SK-N-SH treated with all-trans-retinoic acid at 6 μM for 48 hours (cell line): ENCODE data around the gene CA11.
A peak's percentile ranks its signal among the peaks of the same experiment; 100 is the strongest.

ENCODE experiments used
- ATAC-seq: fragments of 200-7000 bp; cut with Tn5 transposase; 3 replicates; pipeline ENCODE4 v1.9.1; 2020; ENCODE audit warnings: mild to moderate bottlenecking, moderate library complexity
- ARNTL ChIP-seq: fragments of 450-650 bp; formaldehyde crosslinking; IDR thresholded peaks from 2 replicates; pipeline ENCODE4 v1.5.0; 2020; ENCODE audit warnings: low read depth, mild to moderate bottlenecking, moderate library complexity, borderline replicate concordance
- BACH2 ChIP-seq: fragments of 250-450 bp; sonication (Bioruptor Pico); IDR thresholded peaks from 2 replicates; pipeline ENCODE4 v1.9.0; 2021; ENCODE audit warnings: mild to moderate bottlenecking, borderline replicate concordance
- CREB5 ChIP-seq: fragments of 250-450 bp; sonication (Bioruptor Pico); IDR thresholded peaks from 2 replicates; pipeline ENCODE4 v1.5.1; 2020; ENCODE audit warnings: low read depth, mild to moderate bottlenecking, moderate library complexity
- CSDC2 ChIP-seq: fragments of 250-450 bp; sonication (Bioruptor Pico); IDR thresholded peaks from 2 replicates; pipeline ENCODE4 v1.5.0; 2020; ENCODE audit warnings: mild to moderate bottlenecking, moderate library complexity
- CSRNP3 ChIP-seq: fragments of 250-450 bp; sonication (Bioruptor Pico); IDR thresholded peaks from 2 replicates; pipeline ENCODE4 v1.5.1; 2021; ENCODE audit warnings: mild to moderate bottlenecking, moderate library complexity
- ESRRG ChIP-seq: fragments of 250-450 bp; sonication (Bioruptor Pico); IDR thresholded peaks from 2 replicates; pipeline ENCODE4 v1.6.1; 2021; ENCODE audit warnings: mild to moderate bottlenecking
- GLIS3 ChIP-seq: fragments of 250-450 bp; sonication (Bioruptor Pico); IDR thresholded peaks from 2 replicates; pipeline ENCODE4 v1.5.0; 2020; ENCODE audit warnings: mild to moderate bottlenecking, moderate library complexity
- ISL1 ChIP-seq: fragments of 250-450 bp; sonication (Bioruptor Pico); IDR thresholded peaks from 2 replicates; pipeline ENCODE4 v2.1.2; 2022; ENCODE audit warnings: mild to moderate bottlenecking, moderate library complexity
- OSR1 ChIP-seq: fragments of 250-450 bp; sonication (Bioruptor Pico); IDR thresholded peaks from 2 replicates; pipeline ENCODE4 v1.8.0; 2022; ENCODE audit warnings: moderate library complexity, mild to moderate bottlenecking, inconsistent platforms
- PATZ1 ChIP-seq: fragments of 250-450 bp; sonication (Bioruptor Pico); IDR thresholded peaks from 2 replicates; pipeline ENCODE4 v1.8.0; 2020; ENCODE audit warnings: mild to moderate bottlenecking, moderate library complexity, borderline replicate concordance
- POU6F1 ChIP-seq: fragments of 250-450 bp; sonication (Bioruptor Pico); IDR thresholded peaks from 2 replicates; pipeline ENCODE4 v1.8.0; 2021; ENCODE audit warnings: low read depth, mild to moderate bottlenecking, moderate library complexity, borderline replicate concordance
- PPARA ChIP-seq: fragments of 250-450 bp; sonication (Bioruptor Pico); IDR thresholded peaks from 2 replicates; pipeline ENCODE4 v1.5.0; 2020; ENCODE audit warnings: mild to moderate bottlenecking, borderline replicate concordance
- RARB ChIP-seq: fragments of 250-450 bp; sonication (Bioruptor Pico); IDR thresholded peaks from 2 replicates; pipeline ENCODE4 v1.8.0; 2021; ENCODE audit warnings: mild to moderate bottlenecking, moderate library complexity
- SNAI2 ChIP-seq: fragments of 250-450 bp; sonication (Bioruptor Pico); IDR thresholded peaks from 2 replicates; pipeline ENCODE4 v1.5.0; 2020; ENCODE audit warnings: mild to moderate bottlenecking, moderate library complexity
- TCF4 ChIP-seq: fragments of 250-450 bp; sonication (Bioruptor Pico); IDR thresholded peaks from 2 replicates; pipeline ENCODE4 v1.8.0; 2021; ENCODE audit warnings: mild to moderate bottlenecking, moderate library complexity, borderline replicate concordance
- TOX ChIP-seq: fragments of 250-450 bp; sonication (Bioruptor Pico); IDR thresholded peaks from 2 replicates; pipeline ENCODE4 v1.8.0; 2021; ENCODE audit warnings: mild to moderate bottlenecking, moderate library complexity, borderline replicate concordance
- TSHZ2 ChIP-seq: fragments of 250-450 bp; sonication (Bioruptor Pico); IDR thresholded peaks from 2 replicates; pipeline ENCODE4 v1.5.0; 2020; ENCODE audit warnings: mild to moderate bottlenecking, moderate library complexity
- ZC3H10 ChIP-seq: fragments of 250-450 bp; sonication (Bioruptor Pico); IDR thresholded peaks from 2 replicates; pipeline ENCODE4 v1.5.1; 2021; ENCODE audit warnings: mild to moderate bottlenecking, moderate library complexity
- ZFP3 ChIP-seq: fragments of 250-450 bp; sonication (Bioruptor Pico); IDR thresholded peaks from 2 replicates; pipeline ENCODE4 v1.5.0; 2020; ENCODE audit warnings: mild to moderate bottlenecking, moderate library complexity
- ZFP30 ChIP-seq: fragments of 450-650 bp; formaldehyde crosslinking; IDR thresholded peaks from 2 replicates; pipeline ENCODE4 v1.5.0; 2022; ENCODE audit warnings: mild to moderate bottlenecking, moderate library complexity
- ZNF565 ChIP-seq: fragments of 450-650 bp; formaldehyde crosslinking; conservative IDR thresholded peaks from 2 replicates; pipeline ENCODE4 v1.5.0; 2020; ENCODE audit warnings: low read depth, mild to moderate bottlenecking, moderate library complexity
- ZNF70 ChIP-seq: fragments of 450-650 bp; formaldehyde crosslinking; IDR thresholded peaks from 2 replicates; pipeline ENCODE4 v1.5.0; 2020; ENCODE audit warnings: mild to moderate bottlenecking, moderate library complexity
- ZNF8 ChIP-seq: fragments of 450-650 bp; formaldehyde crosslinking; IDR thresholded peaks from 2 replicates; pipeline ENCODE4 v1.5.0; 2020; ENCODE audit warnings: mild to moderate bottlenecking, moderate library complexity

CA11 gene

GRCh38 chr19:48614436-48615230 lies 31.4 kb downstream of the CA11 start, which contains the start of gene FAM83E:
Gene FAM83E, minus strand, starts transcription at chr19:48615076. Its CDS starts 1,704 bp downstream, at chr19:48613372.
- TF ChIP-seq ZC3H10 (no peak), TOX (CRISPR knock-in tag) (0 out of 2 replicates have a peak, but pooled peaks have one; percentile 14), TCF4 (CRISPR knock-in tag) (0 out of 2 replicates have a peak, but pooled peaks have one; percentile 12), SNAI2 (CRISPR knock-in tag) (no peak), POU6F1 (CRISPR knock-in tag) (no peak), CSDC2 (0 out of 2 replicates have a peak, but pooled peaks have one; percentile 38), PATZ1 (CRISPR knock-in tag) (no peak), RARB (no peak), PPARA (CRISPR knock-in tag) (no peak), ARNTL (no peak), ESRRG (CRISPR knock-in tag) (peak; percentile 74; the same call in 1 of the 2 replicates), ISL1 (CRISPR knock-in tag) (no peak), ZNF565 (CRISPR knock-in tag) (no peak), CSRNP3 (0 out of 2 replicates have a peak, but pooled peaks have one; percentile 53), ZNF8 (no peak), GLIS3 (CRISPR knock-in tag) (peak; percentile 78), BACH2 (no peak), ZFP30 (CRISPR knock-in tag) (no peak), TSHZ2 (no peak), CREB5 (peak; percentile 39; the same call in 1 of the 2 replicates), ZFP3 (CRISPR knock-in tag) (no peak), ZNF70 (CRISPR knock-in tag) (no peak), OSR1 (CRISPR knock-in tag) (no peak)
- no peak; the same call in 2 of the 3 replicates for ATAC-seq

GRCh38 chr19:48613852-48614435 lies 32.0 kb downstream of the CA11 start:
- 0 out of 2 replicates have a peak, but pooled peaks have one; percentile 17 for TF ChIP-seq ZNF565 (CRISPR knock-in tag)
- no peak for TF ChIP-seq ISL1 (CRISPR knock-in tag)
- 0 out of 2 replicates have a peak, but pooled peaks have one; percentile 37 for TF ChIP-seq CREB5
- ATAC-seq: peak; percentile 38
